Measurements from ENCODE around the gene ATP6V0C.

ATP6V0C gene

GRCh38 chr16:2527784-2528100, 14.0 kb downstream of the ATP6V0C start:
- no peak for TF ChIP-seq CTCF (conservative IDR thresholded peaks at IDR 0.05; ENCODE audit: low read depth, low read length)
- Histone ChIP-seq H2AFZ (ENCODE audit: low read depth) (no peak overlapping the region), H3K9ac (no peak overlapping the region), H3K4me3 (IDR thresholded peaks at IDR 0.05; ENCODE audit: insufficient read depth, low read depth, low read length) (no peak overlapping the region), H3K27ac (no peak overlapping the region), H3K4me1 (ENCODE audit: low read depth, poor library complexity, severe bottlenecking) (peaks cover 8% of the 10 kb centered on the region), H4K20me1 (ENCODE audit: insufficient read depth) (no peaks in the 10 kb centered on the region), H3K36me3 (ENCODE audit: insufficient read depth) (no peaks in the 10 kb centered on the region), H3K4me2 (no peak overlapping the region), H3K27me3 (ENCODE audit: insufficient read depth, low read depth) (no peaks in the 10 kb centered on the region), H3K79me2 (ENCODE audit: insufficient read depth, low read depth) (no peaks in the 10 kb centered on the region)

- H3K9ac ChIP-seq: no peak overlapping the region
- H2AFZ ChIP-seq (ENCODE audit: low read depth): no peak overlapping the region
- no peaks in the 10 kb centered on the region for H3K27me3 ChIP-seq (ENCODE audit: insufficient read depth, low read depth)
- TF ChIP-seq CTCF (conservative IDR thresholded peaks at IDR 0.05; ENCODE audit: low read depth, low read length): no peak
- H3K4me3 ChIP-seq (IDR thresholded peaks at IDR 0.05; ENCODE audit: insufficient read depth, low read depth, low read length): no peak overlapping the region
- no peaks in the 10 kb centered on the region for H3K79me2 ChIP-seq (ENCODE audit: insufficient read depth, low read depth)
- no peak overlapping the region for H3K27ac ChIP-seq
- no peaks in the 10 kb centered on the region for H4K20me1 ChIP-seq (ENCODE audit: insufficient read depth)
- H3K4me2 ChIP-seq: no peak overlapping the region
- H3K4me1 ChIP-seq (ENCODE audit: low read depth, poor library complexity, severe bottlenecking): peaks cover 13% of the 10 kb centered on the region
- no peaks in the 10 kb centered on the region for H3K36me3 ChIP-seq (ENCODE audit: insufficient read depth)
These were observed 14.7 kb downstream of the ATP6V0C start for GRCh38 chr16:2528161-2529060.

GRCh38 chr16:2529061-2529931, 15.5 kb downstream of the ATP6V0C start:
- Histone ChIP-seq H3K79me2 (ENCODE audit: insufficient read depth, low read depth) (no peaks in the 10 kb centered on the region), H3K4me1 (ENCODE audit: low read depth, poor library complexity, severe bottlenecking) (peaks cover 16% of the 10 kb centered on the region), H3K27ac (no peak overlapping the region), H4K20me1 (ENCODE audit: insufficient read depth) (no peaks in the 10 kb centered on the region), H3K4me3 (IDR thresholded peaks at IDR 0.05; ENCODE audit: insufficient read depth, low read depth, low read length) (no peak overlapping the region), H3K4me2 (no peak overlapping the region), H3K36me3 (ENCODE audit: insufficient read depth) (no peaks in the 10 kb centered on the region), H3K27me3 (ENCODE audit: insufficient read depth, low read depth) (no peaks in the 10 kb centered on the region), H2AFZ (ENCODE audit: low read depth) (no peak overlapping the region), H3K9ac (no peak overlapping the region)
- TF ChIP-seq CTCF (conservative IDR thresholded peaks at IDR 0.05; ENCODE audit: low read depth, low read length): no peak

- Histone ChIP-seq H3K79me2 (ENCODE audit: insufficient read depth, low read depth) (no peaks in the 10 kb centered on the region), H3K4me2 (no peak overlapping the region), H3K27me3 (ENCODE audit: insufficient read depth, low read depth) (no peaks in the 10 kb centered on the region), H3K36me3 (ENCODE audit: insufficient read depth) (no peaks in the 10 kb centered on the region), H3K27ac (no peak overlapping the region), H4K20me1 (ENCODE audit: insufficient read depth) (no peaks in the 10 kb centered on the region), H3K9ac (no peak overlapping the region), H2AFZ (ENCODE audit: low read depth) (no peak overlapping the region), H3K4me1 (ENCODE audit: low read depth, poor library complexity, severe bottlenecking) (peaks cover 16% of the 10 kb centered on the region), H3K4me3 (IDR thresholded peaks at IDR 0.05; ENCODE audit: insufficient read depth, low read depth, low read length) (no peak overlapping the region)
- TF ChIP-seq CTCF (conservative IDR thresholded peaks at IDR 0.05; ENCODE audit: low read depth, low read length): no peak
These were observed 16.3 kb downstream of the ATP6V0C start for GRCh38 chr16:2529961-2530628.

All from KMS-11 (cell line).